Erythroblast (primary cell): Measurements from ENCODE around the gene DUSP9.

Source experiments
- DNase-seq, 2 experiments: peaks; one replicate each; lab custom pipeline; 2025; lab: John Stamatoyannopoulos, UW
- GATA1 ChIP-seq: IDR thresholded peaks from 2 replicates; pipeline ENCODE4 v1.6.1; 2011; ENCODE audit warnings: low read depth, mild to moderate bottlenecking, control low read depth, low read length, moderate library complexity
- POLR2A ChIP-seq: IDR thresholded peaks from 2 replicates; pipeline ENCODE4 v1.6.1; 2011; ENCODE audit warnings: mild to moderate bottlenecking, low read length

DUSP9 gene

DNA sequence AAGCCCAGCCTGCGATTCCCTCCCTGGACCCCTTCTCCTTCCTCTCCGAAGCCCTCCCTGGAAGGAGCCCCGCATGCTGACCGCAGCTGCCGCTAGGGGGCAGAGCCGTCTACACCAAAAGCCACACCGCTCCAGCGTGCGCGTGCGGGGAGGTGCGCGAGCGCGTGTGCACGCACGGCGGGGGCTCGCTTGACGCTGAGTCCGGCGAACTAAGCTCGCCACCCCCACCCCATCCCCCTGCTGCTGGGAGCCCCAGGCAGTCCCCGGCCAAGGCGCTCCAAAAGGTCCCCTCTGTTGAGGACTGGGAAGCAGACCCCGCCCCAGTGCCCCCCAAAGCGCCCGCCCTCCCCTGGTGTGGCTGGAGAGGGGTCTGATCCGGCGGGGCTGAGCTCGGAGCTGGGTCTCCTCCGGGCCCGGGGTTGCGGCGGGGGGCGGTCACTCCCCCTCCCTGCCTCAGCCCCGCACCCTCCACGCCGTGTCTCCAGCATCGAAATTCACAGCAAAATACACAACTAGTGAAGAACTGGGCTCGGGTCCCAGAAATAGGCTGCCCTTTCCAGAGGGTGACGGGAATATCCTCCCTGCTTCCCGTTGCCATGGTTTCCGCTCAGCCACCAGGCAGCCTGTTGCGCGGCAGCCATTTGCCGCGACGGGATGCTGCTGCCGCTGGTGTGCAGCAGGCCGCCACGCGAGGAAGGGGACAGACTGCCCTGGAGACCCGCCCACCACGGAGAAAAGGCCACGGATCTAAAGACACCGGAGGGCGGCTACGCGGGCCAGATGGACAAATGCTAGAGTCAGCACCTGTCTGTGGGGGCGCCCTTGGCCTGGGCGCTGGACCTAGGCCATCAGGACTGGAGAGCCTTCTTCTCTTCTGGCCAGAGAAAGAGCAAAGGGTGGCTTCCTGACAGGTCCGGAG, 36.8 kb upstream of the DUSP9 start:
- peak; percentile 66 to 77 for DNase-seq
- TF ChIP-seq GATA1, result no peak
- no peak for TF ChIP-seq POLR2A

DNA sequence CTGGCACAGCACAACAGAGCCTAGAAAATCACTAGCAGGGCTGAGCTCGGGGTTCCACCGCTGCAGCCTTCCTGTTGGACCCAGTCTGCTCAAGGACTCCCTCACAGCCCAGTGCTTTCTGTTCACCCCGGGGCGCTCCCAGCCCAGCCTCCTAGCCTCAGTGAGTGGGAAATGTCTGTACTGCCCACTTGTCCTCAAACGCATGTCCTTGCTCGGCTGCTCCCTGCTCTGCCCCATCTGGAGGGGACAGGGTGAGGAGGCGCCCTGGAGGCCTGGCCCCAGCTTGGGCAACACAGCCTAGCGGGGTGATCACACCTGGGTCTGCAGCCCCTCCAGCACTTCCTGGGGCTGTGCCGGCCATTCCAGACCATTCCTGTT, 36.2 kb upstream of the DUSP9 start:
- no peak for TF ChIP-seq POLR2A
- no peak for TF ChIP-seq GATA1
- DNase-seq, result no peak

DNA sequence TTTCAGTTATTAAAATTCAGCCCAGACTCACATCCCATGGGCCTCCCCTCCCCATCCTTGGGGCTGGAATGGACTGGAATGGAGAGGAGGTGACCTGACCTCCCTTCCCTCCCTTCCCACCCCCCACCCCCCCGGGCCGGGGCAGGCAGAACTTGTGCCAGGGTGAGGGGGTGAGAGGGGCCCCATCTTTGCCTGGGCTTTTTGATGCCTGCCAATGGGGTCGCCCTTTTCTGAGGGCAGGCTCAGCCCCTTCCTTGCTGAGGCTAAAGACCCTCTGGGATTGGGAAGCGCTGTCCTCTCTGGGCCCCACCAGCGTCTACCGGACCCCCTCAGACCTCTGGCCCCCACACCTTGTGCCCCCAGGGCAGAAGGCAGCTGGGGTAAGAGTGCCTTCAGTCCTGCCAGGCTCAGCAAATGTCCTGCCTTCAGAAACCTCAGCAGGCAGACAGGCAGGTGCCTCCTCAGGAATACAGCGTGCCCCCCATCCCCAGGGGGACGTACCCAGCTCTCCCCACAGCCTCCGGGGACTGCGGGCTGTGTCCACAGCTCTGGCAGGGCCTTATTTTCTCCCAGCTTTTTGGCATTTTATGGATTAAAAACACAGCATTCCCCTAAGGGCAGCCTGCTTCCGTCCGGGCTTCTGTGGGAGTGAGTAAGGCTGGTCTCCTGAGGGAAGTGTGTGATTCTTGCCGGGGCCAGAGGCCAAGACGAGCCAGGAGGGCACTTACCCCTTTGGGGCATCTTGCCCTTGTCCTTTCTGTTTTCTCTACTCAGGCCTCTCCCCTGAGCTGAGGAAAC, 35.5 kb upstream of the DUSP9 start:
- TF ChIP-seq POLR2A (no peak), GATA1 (no peak)
- DNase-seq, result no peak

DNA sequence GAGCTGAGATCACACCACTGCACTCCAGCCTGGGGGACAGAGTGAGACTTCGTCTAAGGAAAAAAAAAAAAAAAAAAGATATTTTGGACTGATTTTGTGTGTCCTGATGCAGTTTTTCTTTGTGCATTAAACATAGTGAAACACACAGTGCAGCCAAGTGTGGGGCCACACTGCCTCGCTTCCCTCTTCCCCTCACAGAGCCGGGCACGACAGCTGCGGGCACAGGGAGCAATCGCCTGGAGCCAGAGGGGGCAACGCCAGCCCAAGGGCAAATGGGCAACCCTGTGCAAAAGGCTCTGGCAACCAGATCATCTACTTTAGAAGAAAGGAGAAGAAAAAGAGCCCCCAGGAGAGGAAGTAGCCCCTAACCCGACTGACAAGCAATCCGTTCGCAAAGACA, 34.6 kb upstream of the DUSP9 start:
- DNase-seq, result no peak
- no peak for TF ChIP-seq GATA1
- no peak for TF ChIP-seq POLR2A

DNA sequence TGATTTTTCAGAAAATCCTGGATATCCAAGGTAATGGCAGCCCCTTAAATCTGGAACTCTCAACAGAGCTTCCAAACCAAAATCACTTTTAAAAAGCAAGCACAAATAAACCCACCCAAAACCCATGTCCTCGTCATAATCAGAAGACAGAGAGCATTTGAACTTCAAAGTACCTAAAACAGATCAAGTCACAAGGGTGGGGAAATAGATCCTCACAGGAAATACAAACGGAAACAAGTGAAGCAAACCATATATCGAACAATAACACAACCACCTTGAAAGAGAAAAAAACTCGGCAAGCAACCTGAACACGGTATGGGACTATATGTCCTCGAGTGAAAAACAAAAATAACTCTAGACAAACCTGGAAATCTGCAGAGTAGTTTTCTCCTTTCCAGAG, 32.2 kb upstream of the DUSP9 start:
- TF ChIP-seq GATA1 (no peak), POLR2A (no peak)
- DNase-seq, result no peak

DNA sequence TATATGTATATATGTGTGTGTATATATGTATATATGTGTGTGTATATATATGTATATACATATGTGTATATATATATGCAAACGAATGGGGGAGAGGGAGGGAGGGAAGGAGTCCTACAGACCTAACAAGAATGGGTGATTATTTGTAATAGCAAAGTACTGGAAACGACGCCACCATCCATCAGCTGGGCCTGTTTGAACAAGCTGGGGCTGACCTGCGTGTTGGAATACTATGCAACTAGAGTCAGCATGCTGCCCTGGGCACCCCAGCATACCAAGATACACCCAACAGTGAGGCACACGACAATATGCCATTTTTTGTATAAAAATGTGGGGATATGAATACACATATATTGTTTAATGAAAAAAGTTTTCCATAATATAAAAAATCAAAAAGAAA, 26.4 kb upstream of the DUSP9 start:
- no peak for DNase-seq
- TF ChIP-seq GATA1 (no peak), POLR2A (no peak)

DNA sequence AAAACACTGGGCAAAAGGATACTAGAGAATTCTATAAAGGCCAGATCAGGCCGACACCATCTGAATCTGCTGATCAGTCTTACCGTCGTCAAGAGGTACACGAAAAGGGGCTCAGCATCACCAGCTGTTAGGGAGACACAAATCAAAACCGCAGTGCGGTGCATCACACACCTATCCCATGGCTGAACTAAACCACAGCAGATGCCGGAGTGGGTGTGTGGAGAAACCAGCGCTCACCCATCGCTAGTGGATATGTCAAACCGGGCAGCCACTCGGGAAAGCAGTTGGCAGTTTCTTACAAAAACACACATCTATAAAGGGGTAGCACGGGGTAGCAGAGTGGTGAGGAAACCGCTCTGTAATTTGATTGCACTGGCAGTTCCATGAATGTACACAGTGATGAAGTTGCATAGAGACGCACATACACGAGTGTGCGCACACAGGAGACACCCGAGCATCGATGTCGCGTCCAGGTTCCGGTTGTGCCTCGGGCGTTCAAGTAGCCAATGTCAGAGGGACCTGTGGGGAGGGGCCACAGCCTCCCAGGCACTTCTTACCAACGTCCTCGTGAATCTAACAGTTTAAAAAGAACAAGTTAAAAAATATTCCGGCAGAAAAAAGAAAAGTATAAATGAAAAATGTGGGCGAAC, 24.9 kb upstream of the DUSP9 start:
- no peak for DNase-seq
- TF ChIP-seq POLR2A (no peak), GATA1 (no peak)

DNA sequence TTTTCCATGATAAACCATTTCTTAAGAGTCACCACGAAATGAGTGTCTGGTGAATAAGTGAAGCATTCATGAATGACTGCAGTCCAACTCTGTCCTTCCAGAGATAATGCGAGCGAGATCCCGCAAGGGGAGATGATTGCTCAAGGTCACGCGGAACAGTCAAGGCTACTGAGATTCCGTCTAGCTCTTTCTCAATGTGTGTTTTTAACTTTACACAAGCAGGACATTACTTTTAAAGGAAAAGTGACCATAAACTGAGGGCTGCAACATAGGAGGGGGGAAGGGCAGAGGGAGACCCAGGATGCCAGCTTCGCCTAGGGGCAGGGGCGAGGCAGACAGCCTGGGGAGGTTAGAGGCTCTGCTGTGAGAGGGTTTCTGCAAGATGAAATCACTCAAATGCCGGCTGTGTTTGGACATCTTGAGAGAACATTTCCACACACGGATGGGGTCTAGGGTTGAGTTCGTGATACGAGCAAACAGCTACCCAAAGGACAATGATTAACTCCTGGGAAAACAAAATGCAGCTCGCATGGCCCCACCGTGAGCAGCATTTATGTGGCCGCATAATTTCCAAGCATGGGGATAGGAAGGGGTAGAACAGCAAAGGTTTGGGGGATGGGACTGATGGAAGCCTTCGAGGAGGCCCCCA, 24.2 kb upstream of the DUSP9 start:
- TF ChIP-seq GATA1 (no peak), POLR2A (no peak)
- no peak for DNase-seq

DNA sequence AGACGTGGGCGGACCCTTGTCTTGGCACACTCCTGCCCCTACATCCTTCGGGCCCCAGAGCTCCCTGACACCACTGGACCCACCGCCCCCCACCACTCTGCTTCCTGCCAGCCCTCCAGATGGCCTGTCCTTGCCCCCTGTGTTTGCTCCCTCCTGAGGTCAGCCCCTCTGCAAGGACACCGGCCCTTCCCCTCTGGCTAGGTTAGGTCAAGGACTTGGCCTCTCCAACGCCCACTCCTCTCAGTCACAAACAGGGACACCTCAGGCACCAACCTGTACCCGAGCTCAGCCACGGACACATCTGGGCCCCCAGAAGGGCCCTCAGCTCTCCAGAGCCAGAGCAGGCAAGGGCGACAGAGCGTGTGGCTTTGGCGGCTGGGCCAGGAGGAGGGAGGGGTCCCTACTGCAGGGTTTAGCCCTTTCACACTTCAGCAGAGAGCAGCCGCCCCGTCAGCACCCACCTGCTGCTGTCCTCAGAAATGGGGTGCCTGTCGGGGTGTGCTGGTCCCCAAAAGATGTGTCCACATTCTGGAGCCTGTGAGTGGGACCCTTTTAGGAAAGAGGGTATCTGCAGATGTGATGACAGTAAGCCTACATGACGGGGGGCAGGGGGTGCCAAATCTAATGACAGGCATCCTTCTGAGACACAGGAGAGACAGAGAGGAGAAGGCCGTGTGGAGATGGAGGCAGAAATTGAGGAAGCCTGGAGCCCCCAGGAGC, 23.5 kb upstream of the DUSP9 start:
- TF ChIP-seq GATA1 (no peak), POLR2A (no peak)
- no peak for DNase-seq

DNA sequence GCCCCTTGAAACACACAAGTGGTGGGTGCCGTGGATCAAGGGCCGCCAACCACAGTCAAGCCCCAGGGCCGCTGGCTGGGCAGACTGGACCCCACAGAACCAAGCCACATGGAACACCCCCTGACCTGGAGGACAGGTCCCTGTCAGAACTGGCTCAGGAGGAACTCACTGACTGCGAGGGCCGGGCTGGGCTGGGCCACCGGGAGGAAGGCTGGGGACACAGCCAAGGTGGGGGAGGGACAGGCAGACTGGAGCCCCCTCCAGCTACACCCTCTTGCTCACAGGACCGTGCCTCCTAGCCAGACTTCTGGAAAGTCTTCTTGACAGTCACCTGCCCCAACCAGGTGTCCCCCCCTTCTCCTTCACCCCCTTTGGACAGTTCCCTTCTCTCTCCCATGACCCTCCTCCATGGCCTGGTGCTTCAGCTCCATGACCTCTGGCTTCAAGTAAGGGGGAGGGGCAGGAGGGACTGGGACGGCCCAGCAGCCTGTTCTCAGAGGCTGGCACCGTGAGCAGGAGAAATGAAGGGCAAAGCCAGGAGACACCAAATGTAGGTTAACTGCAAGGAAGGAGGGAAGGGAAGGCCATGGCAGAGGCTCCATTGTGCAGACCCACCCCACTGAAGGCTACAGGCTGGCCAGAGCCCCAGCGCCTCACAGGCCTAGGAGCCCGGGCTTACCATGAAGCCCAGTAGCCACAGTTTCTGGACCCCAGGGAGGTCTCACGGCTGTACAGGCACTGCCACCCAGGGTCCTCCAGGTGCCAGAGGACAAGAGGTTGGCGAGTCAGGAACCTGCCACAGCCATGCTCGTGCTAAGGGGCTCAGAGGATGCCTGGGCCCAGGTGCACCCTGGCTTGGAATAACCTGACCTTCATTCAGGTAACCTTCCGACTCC, 22.6 kb upstream of the DUSP9 start:
- no peak for DNase-seq
- TF ChIP-seq POLR2A, result no peak
- no peak for TF ChIP-seq GATA1

DNA sequence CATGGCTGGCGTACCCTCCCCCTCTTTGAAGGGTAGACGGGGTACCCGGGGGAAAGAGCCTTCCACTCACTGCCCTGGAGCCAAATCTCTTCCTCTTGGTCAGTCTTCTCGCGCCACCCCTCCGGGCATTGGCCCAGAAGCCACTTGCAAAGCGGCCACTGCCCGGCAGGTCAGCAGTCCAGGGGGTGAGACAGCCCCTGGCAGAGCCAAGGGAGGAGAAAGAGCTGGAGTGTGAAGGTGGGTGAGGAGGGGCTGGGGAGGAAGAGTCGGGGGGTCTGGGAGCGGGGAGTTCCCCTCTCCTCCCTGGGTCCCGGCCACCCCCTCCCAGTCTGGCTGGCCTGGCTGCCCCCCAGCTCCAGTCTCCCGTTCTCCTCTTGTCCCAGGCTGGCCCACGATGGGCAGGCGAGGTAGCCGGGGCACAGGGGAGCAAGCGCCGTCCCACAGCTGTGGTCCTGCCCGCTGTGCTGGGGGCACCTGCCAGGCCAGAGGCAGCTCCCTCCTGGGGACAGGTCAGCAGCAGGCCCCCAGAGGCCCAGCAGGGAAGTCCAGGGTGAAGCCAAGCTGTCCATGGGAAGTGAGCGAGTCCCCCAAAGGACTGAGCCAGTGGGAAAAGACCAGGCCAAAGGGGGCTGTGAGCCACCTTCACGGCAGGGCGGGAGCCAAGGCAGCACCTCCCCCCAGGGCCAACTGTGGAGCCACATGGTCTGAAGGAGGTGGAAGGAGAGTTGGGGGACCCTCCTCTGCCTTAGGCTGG, 21.6 kb upstream of the DUSP9 start:
- TF ChIP-seq POLR2A (no peak), GATA1 (no peak)
- no peak for DNase-seq
